Spleen (tissue), 11 donors: ENCODE data around the gene SLC22A23. TPM values are rescaled to one million over a fixed set of nuclear protein-coding genes. Genes with fewer than 3 reads are reported as not detected.

Source experiments
- DNase-seq: peaks from one replicate; pipeline ENCODE4 v3.0.0-alpha.2; 2020
- H3K27ac ChIP-seq, 8 donors: fragments of 200-600 bp; sonication (generic) in 7 of 8; 1 replicate in 4 of 8; 2 replicates in 4 of 8; pipeline versions ENCODE4 v1.5.0 to v1.8.0; 2016 to 2021; ENCODE audit warnings: inconsistent platforms in 4 of 8, mild to moderate bottlenecking in 4 of 8, moderate library complexity in 1 of 8
- H3K27me3 ChIP-seq, 7 donors: fragments of 200-600 bp; sonication (generic) in 6 of 7; replicated peaks in 1 of 7; 1 replicate in 4 of 7; 2 replicates in 3 of 7; pipeline versions ENCODE4 v1.5.0 to v1.8.0; 2016 to 2021; ENCODE audit warnings: inconsistent platforms in 3 of 7, mild to moderate bottlenecking in 1 of 7
- H3K36me3 ChIP-seq, 6 donors: fragments of 200-600 bp; sonication (generic) in 5 of 6; 1 replicate in 4 of 6; 2 replicates in 2 of 6; pipeline versions ENCODE4 v1.5.0 to v1.8.0; 2016 to 2021; ENCODE audit warnings: inconsistent platforms in 2 of 6
- H3K4me1 ChIP-seq, 6 donors: fragments of 200-600 bp; sonication (generic) in 5 of 6; 1 replicate in 3 of 6; 2 replicates in 3 of 6; pipeline versions ENCODE4 v1.5.0 to v1.8.0; 2016 to 2021; ENCODE audit warnings: inconsistent platforms in 3 of 6
- H3K4me3 ChIP-seq, 8 donors: fragments of 200-600 bp; sonication (generic) in 7 of 8; 1 replicate in 4 of 8; 2 replicates in 4 of 8; pipeline versions ENCODE4 v1.5.0 to v1.8.0; 2016 to 2021; ENCODE audit warnings: inconsistent platforms in 4 of 8, mild to moderate bottlenecking in 4 of 8, moderate library complexity in 2 of 8
- H3K9me3 ChIP-seq, 8 donors: fragments of 200-600 bp; sonication (generic) in 7 of 8; 1 replicate in 4 of 8; 2 replicates in 4 of 8; pipeline versions ENCODE4 v1.5.0 to v1.8.0; 2016 to 2021; ENCODE audit warnings: inconsistent platforms in 4 of 8
- CTCF ChIP-seq, 11 experiments: fragments of 200-600 bp in 7 of 11; fragments of 450-650 bp in 4 of 11; sonication (generic) in 4 of 11; IDR thresholded peaks in 8 of 11; conservative IDR thresholded peaks in 3 of 11; 1 replicate in 7 of 11; 2 replicates in 4 of 11; pipeline versions ENCODE4 v1.4.0 to v1.8.0; 2016 to 2021; ENCODE audit warnings: antibody characterized with exemption in 11 of 11, inconsistent platforms in 4 of 11, mild to moderate bottlenecking in 1 of 11
- POLR2A ChIP-seq, 3 donors: fragments of 450-650 bp; IDR thresholded peaks; one replicate each; pipeline ENCODE4 v1.5.1; 2017; ENCODE audit warnings: antibody characterized with exemption in 3 of 3, mild to moderate bottlenecking in 1 of 3
- POLR2AphosphoS5 ChIP-seq, 3 donors: sonication (generic); formaldehyde crosslinking; IDR thresholded peaks; one replicate each; pipeline ENCODE4 v1.5.1; 2017; ENCODE audit warnings: antibody characterized with exemption in 3 of 3
- WGBS, 5 donors: extraction: QIAGEN DNeasy Blood & Tissue Kit in 3 of 5; methylation state at CpG; one replicate each; pipeline versions ENCODE4 v1.1.5 to v1.1.7; 2013 to 2018; 5-methylcytosine and 5-hydroxymethylcytosine counted together
- intact Hi-C: fragments of 100-400 bp; cut with DNase I; formaldehyde crosslinking; loops from one replicate; pipeline ENCODE4 v1.15.0; 2023; ENCODE audit warnings: low total_unique reads
- polyA plus RNA-seq, 3 donors: library from polyadenylated mRNA; stranded (reverse); fragments of 200-250 nt; gene quantifications; one replicate each; pipeline ENCODE4 v1.2.1, GENCODE V29; 2013
- total RNA-seq, 7 donors: library from RNA; depleted of rRNA in 3 of 7; stranded (reverse); fragments of >200 nt in 3 of 7; fragmentation: NEBNext Ultra II Directional in 4 of 7; extraction: Animal tissue kit (Norgen Biotek cat#: 25700) in 4 of 7; gene quantifications; one replicate each; pipeline versions ENCODE4 v1.1.0 to v1.2.1, GENCODE V29; 2016 to 2021
- donor health status: healthy with polysubstance abuse.
- donor health status: DM: no; HTN: no; CAD: no; lungs with moderate emphysema.
- donor health status: DM: no; HTN: no; CAD: no.
- donor health status: Bipolar disorder and iron deficiency.
- donor health status: healthy.
- donor health status: DM: no; HTN: no; CAD: no.
- donor health status: DM: yes; HTN: yes; CAD: no.

The SLC22A23 gene
- total and polyA plus RNA-seq, 10 donors = 1.9 to 22.6 (median 18.3) TPM

- H3K9me3 ChIP-seq = no peaks in the 10 kb centered on the region
- no peak for DNase-seq
- intact Hi-C loops = no loop called here
- no peak overlapping the region for H3K4me3 ChIP-seq
- H3K4me1 ChIP-seq = peaks cover 8 to 39% (median 24%) of the 10 kb centered on the region in 6 donors
- H3K36me3 ChIP-seq = peaks cover 0 to 69% (median 26%) of the 10 kb centered on the region in 6 donors
- H3K27me3 ChIP-seq = no peaks in the 10 kb centered on the region
- 68 to 82% (median 75%) methylated on average over 9 of the region's 9 CpGs for WGBS, 5 donors
- H3K27ac ChIP-seq = no peak overlapping the region
- no peak for TF ChIP-seq POLR2A (IDR thresholded peaks at IDR 0.05)
- TF ChIP-seq POLR2AphosphoS5 (IDR thresholded peaks at IDR 0.05) = no peak
- TF ChIP-seq CTCF (IDR thresholded peaks at IDR 0.05 in 8 of 11, conservative IDR thresholded peaks at IDR 0.05 in 3 of 11) = no peak
These were observed 191.2 kb downstream of the SLC22A23 start for GRCh38 chr6:3265671-3266070.

- Histone ChIP-seq H3K27me3 (no peaks in the 10 kb centered on the region), H3K4me3 (no peak overlapping the region), H3K36me3 (peaks cover 0 to 56% (median 15%) of the 10 kb centered on the region in 6 donors), H3K9me3 (no peaks in the 10 kb centered on the region), H3K27ac (no peak overlapping the region), H3K4me1 (peaks cover 18 to 52% (median 36%) of the 10 kb centered on the region in 6 donors)
- DNase-seq = peak; percentile 41
- intact Hi-C loops = no loop called here
- 82 to 90% (median 85%) methylated on average over 3 of the region's 3 CpGs for WGBS, 5 donors
- TF ChIP-seq POLR2AphosphoS5 (IDR thresholded peaks at IDR 0.05) (peak in 1 of 3 donors; percentile 5), CTCF (IDR thresholded peaks at IDR 0.05 in 8 of 11, conservative IDR thresholded peaks at IDR 0.05 in 3 of 11) (no peak), POLR2A (IDR thresholded peaks at IDR 0.05) (no peak)
These were observed 192.5 kb downstream of the SLC22A23 start for GRCh38 chr6:3264356-3264755.

- 79 to 95% (median 89%) methylated on average over 5 to 6 of the region's 6 CpGs for WGBS, 5 donors
- Histone ChIP-seq H3K9me3 (no peaks in the 10 kb centered on the region), H3K4me3 (no peak overlapping the region)
These were observed 193.8 kb downstream of the SLC22A23 start for GRCh38 chr6:3263096-3263495.

GRCh38 chr6:3261921-3262320 lies 194.9 kb downstream of the SLC22A23 start:
- H3K9me3 ChIP-seq = no peaks in the 10 kb centered on the region
- peaks cover 20 to 59% (median 41%) of the 10 kb centered on the region in 6 donors for H3K4me1 ChIP-seq
- no peak overlapping the region for H3K4me3 ChIP-seq
- peaks cover 0 to 31% (median 11%) of the 10 kb centered on the region in 6 donors for H3K36me3 ChIP-seq
- DNase-seq = no peak
- TF ChIP-seq POLR2AphosphoS5 (IDR thresholded peaks at IDR 0.05) (no peak), POLR2A (IDR thresholded peaks at IDR 0.05) (no peak), CTCF (IDR thresholded peaks at IDR 0.05 in 8 of 11, conservative IDR thresholded peaks at IDR 0.05 in 3 of 11) (no peak)
- no peaks in the 10 kb centered on the region for H3K27me3 ChIP-seq
- intact Hi-C loops = no loop called here
- 69 to 84% (median 72%) methylated on average over 7 to 8 of the region's 8 CpGs for WGBS, 5 donors
- H3K27ac ChIP-seq = no peak overlapping the region

More at GRCh38 chr6:3263096-3263495, 193.8 kb downstream of the SLC22A23 start:
- H3K4me1 ChIP-seq = peaks cover 20 to 59% (median 42%) of the 10 kb centered on the region in 6 donors
- H3K27me3 ChIP-seq = no peaks in the 10 kb centered on the region
- no peak overlapping the region for H3K27ac ChIP-seq
- intact Hi-C loops = no loop called here
- DNase-seq = peak; percentile 42
- TF ChIP-seq POLR2AphosphoS5 (IDR thresholded peaks at IDR 0.05) (no peak), POLR2A (IDR thresholded peaks at IDR 0.05) (no peak), CTCF (IDR thresholded peaks at IDR 0.05 in 8 of 11, conservative IDR thresholded peaks at IDR 0.05 in 3 of 11) (no peak)
- peaks cover 0 to 43% (median 11%) of the 10 kb centered on the region in 6 donors for H3K36me3 ChIP-seq
